GM19395 (cell line): Measurements from ENCODE around the gene SPECC1L.

Experiments used
- ATAC-seq: cut with Tn5 transposase; IDR thresholded peaks from one replicate; pipeline ENCODE4 v1.9.1; 2021; ENCODE audit warnings: mild to moderate bottlenecking, moderate library complexity; ENCODE audit not compliant: unreplicated experiment

The SPECC1L gene

GRCh38 chr22:24322522-24322921, 51.9 kb downstream of the SPECC1L start:
- no peak for ATAC-seq

GRCh38 chr22:24323233-24323632, 52.6 kb downstream of the SPECC1L start:
- no peak for ATAC-seq

- no peak for ATAC-seq
Measured at GRCh38 chr22:24323695-24324094, 53.1 kb downstream of the SPECC1L start.

- no peak for ATAC-seq
Measured at GRCh38 chr22:24324137-24324536, 53.5 kb downstream of the SPECC1L start.

GRCh38 chr22:24325105-24325757, 54.6 kb downstream of the SPECC1L start:
- ATAC-seq, result no peak

- ATAC-seq, result no peak
Measured at GRCh38 chr22:24326266-24326665, 55.6 kb downstream of the SPECC1L start.

GRCh38 chr22:24327832-24328231, 57.2 kb downstream of the SPECC1L start:
- ATAC-seq, result no peak

- no peak for ATAC-seq
Measured at GRCh38 chr22:24329453-24329852, 58.8 kb downstream of the SPECC1L start.

- ATAC-seq, result no peak
Measured at GRCh38 chr22:24330636-24331035, 60.0 kb downstream of the SPECC1L start.

GRCh38 chr22:24331468-24332440, 61.1 kb downstream of the SPECC1L start:
- no peak for ATAC-seq

GRCh38 chr22:24333301-24333700, 62.7 kb downstream of the SPECC1L start:
- ATAC-seq, result no peak

- no peak for ATAC-seq
Measured at GRCh38 chr22:24335496-24335895, 64.9 kb downstream of the SPECC1L start.

GRCh38 chr22:24337894-24338645, 67.4 kb downstream of the SPECC1L start:
- no peak for ATAC-seq

GRCh38 chr22:24338726-24339451, 68.3 kb downstream of the SPECC1L start:
- no peak for ATAC-seq

GRCh38 chr22:24339452-24339747, 68.8 kb downstream of the SPECC1L start:
- no peak for ATAC-seq

GRCh38 chr22:24341627-24342026, 71.0 kb downstream of the SPECC1L start:
- no peak for ATAC-seq

GRCh38 chr22:24350627-24351026, 80.0 kb downstream of the SPECC1L start:
- no peak for ATAC-seq

GRCh38 chr22:24353121-24353520, 82.5 kb downstream of the SPECC1L start:
- ATAC-seq, result no peak

GRCh38 chr22:24355574-24355973, 84.9 kb downstream of the SPECC1L start:
- ATAC-seq, result no peak

GRCh38 chr22:24357547-24357946, 86.9 kb downstream of the SPECC1L start:
- no peak for ATAC-seq
